Endothelial cell of umbilical vein (primary cell): ENCODE measurements around the gene MPDZ. TPM values are rescaled to one million over a fixed set of nuclear protein-coding genes. Genes with fewer than 3 reads are reported as not detected.

Experiments
- BruUV-seq: library from RNA; stranded (reverse); fragments of 400-500 nt; replicated peaks from 2 replicates; lab custom pipeline; 2021; lab: Mats Ljungman, UMichigan
- CTCF ChIA-PET: fragments of 300-600, 350-600 bp; sonication (Branson Sonifier 250); formaldehyde crosslinking; loops from one replicate; lab custom pipeline; 2021; ENCODE audit warnings: antibody characterized with exemption, inconsistent platforms; lab: Charles Lee
- POLR2A ChIA-PET: fragments of 300-600, 350-600 bp; sonication (Branson Sonifier 250); formaldehyde crosslinking; loops from one replicate; lab custom pipeline; 2021; ENCODE audit warnings: antibody characterized with exemption, inconsistent platforms; lab: Charles Lee
- DNase-seq: peaks from one replicate; pipeline ENCODE4 v3.0.0-alpha.2; 2011; ENCODE audit warnings: low read depth, low spot score
- FAIRE-seq: peaks from 2 replicates; lab custom pipeline; 2011; peaks lifted over from hg19 to GRCh38; lab: Jason Lieb, UNC
- H2AFZ ChIP-seq: 2 replicates; pipeline ENCODE4 v1.6.0; 2012; ENCODE audit warnings: low read depth, low read length, control low read depth, inconsistent platforms
- H3K27ac ChIP-seq: 2 replicates; pipeline ENCODE4 v1.5.1; 2011; ENCODE audit warnings: low read depth, mild to moderate bottlenecking, control low read depth, low read length, moderate library complexity; ENCODE audit not compliant: insufficient read depth
- H3K27me3 ChIP-seq, 2 experiments: 2 replicates each; pipeline versions ENCODE4 v1.6.0 to v1.6.1; 2011; ENCODE audit warnings: low read length in 2 of 2, mixed read lengths in 1 of 2; ENCODE audit not compliant: control insufficient read depth in 2 of 2, insufficient read depth in 2 of 2
- H3K36me3 ChIP-seq, 2 experiments: 2 replicates in 1 of 2; 3 replicates in 1 of 2; pipeline ENCODE4 v1.5.1; 2011; ENCODE audit warnings: low read length in 2 of 2, mild to moderate bottlenecking in 1 of 2, moderate library complexity in 1 of 2; ENCODE audit not compliant: control insufficient read depth in 2 of 2, insufficient read depth in 2 of 2; ENCODE audit errors: extremely low read depth in 1 of 2
- H3K4me1 ChIP-seq: 3 replicates; pipeline ENCODE4 v1.5.1; 2011; ENCODE audit warnings: mild to moderate bottlenecking, low read length; ENCODE audit not compliant: control insufficient read depth, insufficient read depth; ENCODE audit errors: extremely low read depth
- H3K4me2 ChIP-seq: 2 replicates; pipeline ENCODE4 v1.6.1; 2011; ENCODE audit warnings: low read length, control low read depth, mixed read lengths; ENCODE audit not compliant: insufficient read depth
- H3K4me3 ChIP-seq, 3 experiments: fragments of 200-600 bp in 1 of 3; sonication (generic), shearing (Covaris generic) in 1 of 3; replicated peaks in 1 of 3; 2 replicates each; pipeline ENCODE4 v1.5.1; 2011 to 2016; ENCODE audit warnings: control low read depth in 3 of 3, low read length in 3 of 3, mild to moderate bottlenecking in 2 of 3, inconsistent platforms in 1 of 3, low read depth in 1 of 3, moderate library complexity in 1 of 3; ENCODE audit not compliant: insufficient read depth in 1 of 3
- H3K79me2 ChIP-seq: 2 replicates; pipeline ENCODE4 v1.6.0; 2012; ENCODE audit warnings: low read length, inconsistent platforms; ENCODE audit not compliant: control insufficient read depth, insufficient read depth
- H3K9ac ChIP-seq: replicated peaks from 2 replicates; pipeline ENCODE3; 2011; ENCODE audit warnings: low read length, control low read depth; ENCODE audit not compliant: insufficient read depth; ENCODE audit errors: extremely low read depth
- H3K9me1 ChIP-seq: replicated peaks from 3 replicates; pipeline ENCODE4 v1.6.0; 2011; ENCODE audit warnings: mild to moderate bottlenecking, low read length; ENCODE audit not compliant: control insufficient read depth, insufficient read depth; ENCODE audit errors: extremely low read depth
- H3K9me3 ChIP-seq: replicated peaks from 2 replicates; pipeline ENCODE4 v1.5.1; 2012; ENCODE audit warnings: low read length, inconsistent platforms; ENCODE audit not compliant: control insufficient read depth, insufficient read depth
- H4K20me1 ChIP-seq: replicated peaks from 2 replicates; pipeline ENCODE3; 2011; ENCODE audit warnings: mild to moderate bottlenecking, low read length; ENCODE audit not compliant: control insufficient read depth, insufficient read depth; ENCODE audit errors: extremely low read depth
- EZH2 ChIP-seq: IDR thresholded peaks from 2 replicates; pipeline ENCODE4 v1.6.1; 2012; ENCODE audit warnings: borderline replicate concordance, low read depth, mild to moderate bottlenecking, moderate library complexity, low read length, inconsistent platforms; ENCODE audit not compliant: severe bottlenecking
- FOS ChIP-seq: IDR thresholded peaks from 2 replicates; pipeline ENCODE4 v1.6.1; 2011; ENCODE audit warnings: mild to moderate bottlenecking, low read length, moderate library complexity, borderline replicate concordance; ENCODE audit not compliant: insufficient read depth
- GATA2 ChIP-seq: IDR thresholded peaks from 2 replicates; pipeline ENCODE4 v1.7.0; 2011; ENCODE audit warnings: low read depth, mild to moderate bottlenecking, moderate library complexity, mixed read lengths, low read length; ENCODE audit not compliant: insufficient read length, insufficient read depth
- JUN ChIP-seq: IDR thresholded peaks from 2 replicates; pipeline ENCODE4 v1.6.1; 2011; ENCODE audit warnings: borderline replicate concordance, low read depth; ENCODE audit not compliant: insufficient read length, insufficient read depth
- MYC ChIP-seq: IDR thresholded peaks from one replicate; pipeline ENCODE4 v1.6.1; 2011; ENCODE audit warnings: mild to moderate bottlenecking, low read depth, low read length
- POLR2A ChIP-seq: IDR thresholded peaks from 2 replicates; pipeline ENCODE4 v1.6.1; 2012; ENCODE audit warnings: low read depth, mild to moderate bottlenecking, control low read depth, low read length
- POLR2AphosphoS5 ChIP-seq: IDR thresholded peaks from 2 replicates; pipeline ENCODE4 v1.6.1; 2012; ENCODE audit warnings: low read depth, mild to moderate bottlenecking, control low read depth, low read length, moderate library complexity; ENCODE audit not compliant: insufficient read depth
- dilution Hi-C: fragments of 300-500 bp; cut with MboI; formaldehyde crosslinking; loops from one replicate; pipeline ENCODE4 v1.15.0; 2019; ENCODE audit warnings: low sequenced_read_pairs; ENCODE audit not compliant: extremely low pct_ligation_motif_present
- intact Hi-C: fragments of 100-400 bp; cut with micrococcal nuclease; formaldehyde crosslinking; loops from one replicate; pipeline ENCODE4 v1.10.0; 2022
- polyA plus RNA-seq, 4 experiments: library from polyadenylated mRNA; depleted of rRNA in 3 of 4; stranded (reverse) in 3 of 4; unstranded in 1 of 4; fragments of >200 nt; gene quantifications; 2 replicates each; pipeline versions ENCODE4 v1.2.1 to v1.2.3, GENCODE V29; 2011 to 2012; ENCODE audit warnings: missing spikeins in 1 of 4
- total RNA-seq: library from RNA; stranded (reverse); gene quantifications from 2 replicates; pipeline ENCODE4 v1.2.3, GENCODE V29; 2021
- TF ChIP-seq, protein P1 (sequence below), 2 donors: IDR thresholded peaks; 1 replicate in 1 of 2; 2 replicates in 1 of 2; pipeline ENCODE4 v1.5.1; 2011; ENCODE audit warnings: low read length in 2 of 2, mild to moderate bottlenecking in 2 of 2, moderate library complexity in 2 of 2, control low read depth in 1 of 2, inconsistent platforms in 1 of 2, low read depth in 1 of 2; ENCODE audit not compliant: insufficient read depth in 1 of 2; ENCODE audit errors: extremely low read depth in 1 of 2
- TF ChIP-seq, protein P2 (sequence below): IDR thresholded peaks from 2 replicates; pipeline ENCODE4 v1.6.1; 2011; ENCODE audit not compliant: insufficient read depth, insufficient read length

The MPDZ gene
- total and polyA plus RNA-seq, 2 donors (not counting 3 experiments of a cell fraction or from before 2014, with no cell fraction given): 22.3 to 54.4 TPM

DNA sequence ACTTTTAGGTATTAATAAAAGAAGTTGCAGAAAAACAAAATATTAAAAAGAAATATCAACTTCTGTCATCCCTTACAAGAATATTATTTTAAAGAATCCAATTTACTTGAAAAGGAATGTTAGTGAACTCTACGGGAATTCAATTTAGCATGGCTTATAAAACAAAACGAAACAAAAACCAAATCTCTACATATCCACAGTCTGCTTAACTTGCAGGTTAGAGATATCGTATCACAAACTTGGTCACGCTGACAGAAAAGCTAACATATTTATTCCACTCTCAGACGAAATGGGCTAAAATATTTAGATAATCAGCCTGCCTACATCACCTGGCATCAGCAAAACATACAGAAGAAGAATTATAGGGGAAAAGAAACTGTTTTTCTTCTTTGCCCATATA lies 92.7 kb downstream of the MPDZ start:
- ChIA-PET CTCF (no interaction called here), POLR2A (no interaction called here)
- Histone ChIP-seq H3K9me1 (peaks cover 4% of the 10 kb centered on the region), H3K4me1 (peaks cover 3% of the 10 kb centered on the region), H3K27ac (no peak overlapping the region), H3K79me2 (no peaks in the 10 kb centered on the region), H3K9me3 (no peaks in the 10 kb centered on the region), H3K36me3 (peaks cover 6 to 27% of the 10 kb centered on the region in 2 experiments), H3K4me3 (no peak overlapping the region), H4K20me1 (no peaks in the 10 kb centered on the region), H3K27me3 (no peaks in the 10 kb centered on the region), H2AFZ (no peak overlapping the region), H3K4me2 (no peak overlapping the region), H3K9ac (no peak overlapping the region)
- no peak for TF ChIP-seq EZH2
- no peak for TF ChIP-seq POLR2AphosphoS5
- no peak for TF ChIP-seq MYC
- TF ChIP-seq, protein P1, sequence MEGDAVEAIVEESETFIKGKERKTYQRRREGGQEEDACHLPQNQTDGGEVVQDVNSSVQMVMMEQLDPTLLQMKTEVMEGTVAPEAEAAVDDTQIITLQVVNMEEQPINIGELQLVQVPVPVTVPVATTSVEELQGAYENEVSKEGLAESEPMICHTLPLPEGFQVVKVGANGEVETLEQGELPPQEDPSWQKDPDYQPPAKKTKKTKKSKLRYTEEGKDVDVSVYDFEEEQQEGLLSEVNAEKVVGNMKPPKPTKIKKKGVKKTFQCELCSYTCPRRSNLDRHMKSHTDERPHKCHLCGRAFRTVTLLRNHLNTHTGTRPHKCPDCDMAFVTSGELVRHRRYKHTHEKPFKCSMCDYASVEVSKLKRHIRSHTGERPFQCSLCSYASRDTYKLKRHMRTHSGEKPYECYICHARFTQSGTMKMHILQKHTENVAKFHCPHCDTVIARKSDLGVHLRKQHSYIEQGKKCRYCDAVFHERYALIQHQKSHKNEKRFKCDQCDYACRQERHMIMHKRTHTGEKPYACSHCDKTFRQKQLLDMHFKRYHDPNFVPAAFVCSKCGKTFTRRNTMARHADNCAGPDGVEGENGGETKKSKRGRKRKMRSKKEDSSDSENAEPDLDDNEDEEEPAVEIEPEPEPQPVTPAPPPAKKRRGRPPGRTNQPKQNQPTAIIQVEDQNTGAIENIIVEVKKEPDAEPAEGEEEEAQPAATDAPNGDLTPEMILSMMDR (IDR thresholded peaks at IDR 0.05; ENCODE audit: extremely low read depth in 1 of 2, insufficient read depth in 1 of 2, low read depth in 1 of 2, low read length in 2 of 2): no peak
- TF ChIP-seq GATA2: no peak
- TF ChIP-seq POLR2A: no peak
- no peak for TF ChIP-seq FOS
- TF ChIP-seq, protein P2, sequence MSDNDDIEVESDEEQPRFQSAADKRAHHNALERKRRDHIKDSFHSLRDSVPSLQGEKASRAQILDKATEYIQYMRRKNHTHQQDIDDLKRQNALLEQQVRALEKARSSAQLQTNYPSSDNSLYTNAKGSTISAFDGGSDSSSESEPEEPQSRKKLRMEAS: no peak
- TF ChIP-seq JUN: no peak
- DNase-seq (no peak), FAIRE-seq (no peak)
- dilution Hi-C loops (no loop called here), intact Hi-C loops (no loop called here)
- no TSS peak for BruUV-seq
